ENCODE measurements around the gene APOL3. TPM values are rescaled to one million over a fixed set of nuclear protein-coding genes. Genes with fewer than 3 reads are reported as not detected.

The APOL3 gene
- total and polyA plus RNA-seq, 2 of the 13 experiments (the other 11 are each of a cell fraction or from before 2014, with no cell fraction given), result 3.8 to 5.4 TPM

GRCh38 chr22:36107436-36107835 is 53.1 kb downstream of the APOL3 start:
- CTCF ChIA-PET (ENCODE audit: low intra/inter-chr PET ratio, low total read pairs), result no interaction called here
- POLR2A ChIA-PET, result no interaction called here
- ATAC-seq, result no peak
- no peaks in the 10 kb centered on the region for H3K36me3 ChIP-seq (replicated peaks in 1 of 2; ENCODE audit: control insufficient read depth in 1 of 2, insufficient read depth in 2 of 2, low read length in 2 of 2)
- DNase-seq (ENCODE audit: low spot score), result no peak
- 42% methylated on average over 8 of the region's 8 CpGs for WGBS (ENCODE audit: low lambda C conversion rate)
- H2AFZ ChIP-seq (ENCODE audit: low read length), result no peak overlapping the region
- no peaks in the 10 kb centered on the region for H3K9me3 ChIP-seq (ENCODE audit: low read length)
- FAIRE-seq, result no peak
- peaks cover 0 to 11% of the 10 kb centered on the region in 2 experiments; a peak in 2 of 5 replicates for H3K27me3 ChIP-seq (ENCODE audit: control insufficient read depth in 1 of 2, insufficient read depth in 2 of 2, low read length in 2 of 2)
- intact Hi-C loops (cut with micrococcal nuclease; ENCODE audit: unreplicated experiment), result no loop called here
- no peaks in the 10 kb centered on the region for H3K79me2 ChIP-seq (ENCODE audit: insufficient read depth, low read length)
- in situ Hi-C loops (cut with HindIII; ENCODE audit: extremely low pct_ligation_motif_present, low pct_unique_long_range_greater_than_20kb), result loop anchor here (25.0 kb wide), 1 partner anchor 370 kb away; no protein-coding TSS in a partner anchor
- H4K20me1 ChIP-seq (ENCODE audit: insufficient read depth, low read length), result no peaks in the 10 kb centered on the region
- no peak for TF ChIP-seq KLF13 (CRISPR knock-in tag; IDR thresholded peaks at IDR 0.05)
- no peak for TF ChIP-seq ZSCAN21 (CRISPR knock-in tag; IDR thresholded peaks at IDR 0.05; ENCODE audit: borderline replicate concordance)
- no peak for TF ChIP-seq FLYWCH1 (CRISPR knock-in tag; IDR thresholded peaks at IDR 0.05)
- TF ChIP-seq, protein P1, sequence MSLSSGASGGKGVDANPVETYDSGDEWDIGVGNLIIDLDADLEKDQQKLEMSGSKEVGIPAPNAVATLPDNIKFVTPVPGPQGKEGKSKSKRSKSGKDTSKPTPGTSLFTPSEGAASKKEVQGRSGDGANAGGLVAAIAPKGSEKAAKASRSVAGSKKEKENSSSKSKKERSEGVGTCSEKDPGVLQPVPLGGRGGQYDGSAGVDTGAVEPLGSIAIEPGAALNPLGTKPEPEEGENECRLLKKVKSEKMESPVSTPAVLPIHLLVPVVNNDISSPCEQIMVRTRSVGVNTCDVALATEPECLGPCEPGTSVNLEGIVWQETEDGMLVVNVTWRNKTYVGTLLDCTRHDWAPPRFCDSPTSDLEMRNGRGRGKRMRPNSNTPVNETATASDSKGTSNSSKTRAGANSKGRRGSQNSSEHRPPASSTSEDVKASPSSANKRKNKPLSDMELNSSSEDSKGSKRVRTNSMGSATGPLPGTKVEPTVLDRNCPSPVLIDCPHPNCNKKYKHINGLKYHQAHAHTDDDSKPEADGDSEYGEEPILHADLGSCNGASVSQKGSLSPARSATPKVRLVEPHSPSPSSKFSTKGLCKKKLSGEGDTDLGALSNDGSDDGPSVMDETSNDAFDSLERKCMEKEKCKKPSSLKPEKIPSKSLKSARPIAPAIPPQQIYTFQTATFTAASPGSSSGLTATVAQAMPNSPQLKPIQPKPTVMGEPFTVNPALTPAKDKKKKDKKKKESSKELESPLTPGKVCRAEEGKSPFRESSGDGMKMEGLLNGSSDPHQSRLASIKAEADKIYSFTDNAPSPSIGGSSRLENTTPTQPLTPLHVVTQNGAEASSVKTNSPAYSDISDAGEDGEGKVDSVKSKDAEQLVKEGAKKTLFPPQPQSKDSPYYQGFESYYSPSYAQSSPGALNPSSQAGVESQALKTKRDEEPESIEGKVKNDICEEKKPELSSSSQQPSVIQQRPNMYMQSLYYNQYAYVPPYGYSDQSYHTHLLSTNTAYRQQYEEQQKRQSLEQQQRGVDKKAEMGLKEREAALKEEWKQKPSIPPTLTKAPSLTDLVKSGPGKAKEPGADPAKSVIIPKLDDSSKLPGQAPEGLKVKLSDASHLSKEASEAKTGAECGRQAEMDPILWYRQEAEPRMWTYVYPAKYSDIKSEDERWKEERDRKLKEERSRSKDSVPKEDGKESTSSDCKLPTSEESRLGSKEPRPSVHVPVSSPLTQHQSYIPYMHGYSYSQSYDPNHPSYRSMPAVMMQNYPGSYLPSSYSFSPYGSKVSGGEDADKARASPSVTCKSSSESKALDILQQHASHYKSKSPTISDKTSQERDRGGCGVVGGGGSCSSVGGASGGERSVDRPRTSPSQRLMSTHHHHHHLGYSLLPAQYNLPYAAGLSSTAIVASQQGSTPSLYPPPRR (CRISPR knock-in tag; IDR thresholded peaks at IDR 0.05; ENCODE audit: borderline replicate concordance), result no peak
- no peak for TF ChIP-seq ZBTB26 (CRISPR knock-in tag; IDR thresholded peaks at IDR 0.05; ENCODE audit: borderline replicate concordance)
- TF ChIP-seq ATRX (CRISPR knock-in tag; IDR thresholded peaks at IDR 0.05; ENCODE audit: borderline replicate concordance), result no peak
- TF ChIP-seq, protein P2, sequence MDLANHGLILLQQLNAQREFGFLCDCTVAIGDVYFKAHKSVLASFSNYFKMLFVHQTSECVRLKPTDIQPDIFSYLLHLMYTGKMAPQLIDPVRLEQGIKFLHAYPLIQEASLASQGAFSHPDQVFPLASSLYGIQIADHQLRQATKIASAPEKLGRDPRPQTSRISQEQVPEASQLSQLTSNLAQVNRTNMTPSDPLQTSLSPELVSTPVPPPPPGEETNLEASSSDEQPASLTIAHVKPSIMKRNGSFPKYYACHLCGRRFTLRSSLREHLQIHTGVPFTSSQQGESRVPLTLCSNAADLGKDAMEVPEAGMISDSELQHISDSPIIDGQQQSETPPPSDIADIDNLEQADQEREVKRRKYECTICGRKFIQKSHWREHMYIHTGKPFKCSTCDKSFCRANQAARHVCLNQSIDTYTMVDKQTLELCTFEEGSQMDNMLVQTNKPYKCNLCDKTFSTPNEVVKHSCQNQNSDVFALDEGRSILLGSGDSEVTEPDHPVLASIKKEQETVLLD (CRISPR knock-in tag; IDR thresholded peaks at IDR 0.05; ENCODE audit: low read depth), result no peak
- no peak for TF ChIP-seq ZNF12 (CRISPR knock-in tag; IDR thresholded peaks at IDR 0.05)
- TF ChIP-seq ZNF382 (CRISPR knock-in tag; IDR thresholded peaks at IDR 0.05; ENCODE audit: borderline replicate concordance), result no peak
- TF ChIP-seq CCAR2 (optimal IDR thresholded peaks at IDR 0.05; ENCODE audit: low read depth, low read length), result no peak
- no peak for TF ChIP-seq TCF7 (IDR thresholded peaks at IDR 0.05; ENCODE audit: low read depth)
- no peak for TF ChIP-seq LCORL (IDR thresholded peaks at IDR 0.05)
- no peak for TF ChIP-seq LCORL (CRISPR knock-in tag; IDR thresholded peaks at IDR 0.05)
- no TSS peak for BruUV-seq (replicated peaks)
- no peak overlapping the region for H3K27ac ChIP-seq (ENCODE audit: extremely low read length, insufficient read depth, low read length)
- H3K9ac ChIP-seq (ENCODE audit: insufficient read depth, low read depth, low read length), result no peak overlapping the region
- no peak overlapping the region for H3K4me3 ChIP-seq (replicated peaks in 1 of 3; ENCODE audit: insufficient read depth in 1 of 3, low read depth in 2 of 3, low read length in 3 of 3)
- no peak overlapping the region for H3K4me2 ChIP-seq (ENCODE audit: low read depth, low read length)
- H3K4me1 ChIP-seq (ENCODE audit: insufficient read depth, low read length), result peaks cover 13% of the 10 kb centered on the region

Measured in HepG2 (cell line).